IMR-90 (cell line): ENCODE data around the gene RMND5A.

Source experiments
- BHLHE40 ChIP-seq: fragments of 150-350 bp; IDR thresholded peaks from 2 replicates; pipeline ENCODE4 v1.6.1; 2016; ENCODE audit warnings: mild to moderate bottlenecking, low read depth, low read length
- CEBPB ChIP-seq: IDR thresholded peaks from 2 replicates; pipeline ENCODE4 v1.6.1; 2012; ENCODE audit warnings: low read depth, low read length, improper control_type of control experiment
- MAFK ChIP-seq: IDR thresholded peaks from 2 replicates; pipeline ENCODE4 v1.6.1; 2012; ENCODE audit warnings: low read depth, low read length, improper control_type of control experiment
- MXI1 ChIP-seq: IDR thresholded peaks from 2 replicates; pipeline ENCODE4 v1.6.1; 2012; ENCODE audit warnings: low read depth, mild to moderate bottlenecking, low read length, moderate library complexity, borderline replicate concordance
- POLR2A ChIP-seq: IDR thresholded peaks from 2 replicates; pipeline ENCODE4 v1.6.1; 2012; ENCODE audit warnings: mild to moderate bottlenecking, low read depth, low read length
- TF ChIP-seq, protein P1 (sequence below): conservative IDR thresholded peaks from 2 replicates; pipeline ENCODE4 v1.5.1; 2012; ENCODE audit warnings: mild to moderate bottlenecking, low read depth, low read length, improper control_type of control experiment
- TF ChIP-seq, protein P2 (sequence below): fragments of 150-350 bp; IDR thresholded peaks from 2 replicates; pipeline ENCODE4 v1.6.1; 2016; ENCODE audit warnings: low read depth, mild to moderate bottlenecking, low read length, moderate library complexity, borderline replicate concordance

DNA sequence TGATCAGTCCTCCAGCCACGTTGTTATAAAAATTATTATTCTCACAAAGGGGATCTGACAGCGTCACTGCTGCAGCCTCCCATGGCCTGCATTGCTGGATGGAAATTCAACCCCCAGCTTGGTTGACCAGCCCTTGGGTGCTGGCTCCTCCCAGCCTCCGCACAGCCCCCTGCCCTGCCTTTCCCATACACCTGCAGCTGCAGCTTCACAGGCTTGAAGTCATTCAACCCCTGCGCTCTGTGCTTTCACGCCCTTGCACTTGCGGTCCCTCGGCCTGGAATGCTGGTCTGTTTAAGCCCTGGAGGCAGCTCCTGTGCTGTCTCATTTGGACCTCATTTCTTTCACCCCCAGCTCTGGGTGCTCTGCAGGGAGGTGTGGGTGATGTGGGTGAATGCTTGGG, 71.5 kb downstream of the RMND5A start:
- TF ChIP-seq, protein P1, sequence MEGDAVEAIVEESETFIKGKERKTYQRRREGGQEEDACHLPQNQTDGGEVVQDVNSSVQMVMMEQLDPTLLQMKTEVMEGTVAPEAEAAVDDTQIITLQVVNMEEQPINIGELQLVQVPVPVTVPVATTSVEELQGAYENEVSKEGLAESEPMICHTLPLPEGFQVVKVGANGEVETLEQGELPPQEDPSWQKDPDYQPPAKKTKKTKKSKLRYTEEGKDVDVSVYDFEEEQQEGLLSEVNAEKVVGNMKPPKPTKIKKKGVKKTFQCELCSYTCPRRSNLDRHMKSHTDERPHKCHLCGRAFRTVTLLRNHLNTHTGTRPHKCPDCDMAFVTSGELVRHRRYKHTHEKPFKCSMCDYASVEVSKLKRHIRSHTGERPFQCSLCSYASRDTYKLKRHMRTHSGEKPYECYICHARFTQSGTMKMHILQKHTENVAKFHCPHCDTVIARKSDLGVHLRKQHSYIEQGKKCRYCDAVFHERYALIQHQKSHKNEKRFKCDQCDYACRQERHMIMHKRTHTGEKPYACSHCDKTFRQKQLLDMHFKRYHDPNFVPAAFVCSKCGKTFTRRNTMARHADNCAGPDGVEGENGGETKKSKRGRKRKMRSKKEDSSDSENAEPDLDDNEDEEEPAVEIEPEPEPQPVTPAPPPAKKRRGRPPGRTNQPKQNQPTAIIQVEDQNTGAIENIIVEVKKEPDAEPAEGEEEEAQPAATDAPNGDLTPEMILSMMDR, result no peak
- TF ChIP-seq CEBPB, result no peak
- no peak for TF ChIP-seq MAFK
- TF ChIP-seq POLR2A, result no peak
- no peak for TF ChIP-seq BHLHE40
- no peak for TF ChIP-seq MXI1
- TF ChIP-seq, protein P2, sequence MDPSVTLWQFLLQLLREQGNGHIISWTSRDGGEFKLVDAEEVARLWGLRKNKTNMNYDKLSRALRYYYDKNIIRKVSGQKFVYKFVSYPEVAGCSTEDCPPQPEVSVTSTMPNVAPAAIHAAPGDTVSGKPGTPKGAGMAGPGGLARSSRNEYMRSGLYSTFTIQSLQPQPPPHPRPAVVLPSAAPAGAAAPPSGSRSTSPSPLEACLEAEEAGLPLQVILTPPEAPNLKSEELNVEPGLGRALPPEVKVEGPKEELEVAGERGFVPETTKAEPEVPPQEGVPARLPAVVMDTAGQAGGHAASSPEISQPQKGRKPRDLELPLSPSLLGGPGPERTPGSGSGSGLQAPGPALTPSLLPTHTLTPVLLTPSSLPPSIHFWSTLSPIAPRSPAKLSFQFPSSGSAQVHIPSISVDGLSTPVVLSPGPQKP, result no peak
